ENCODE data around the gene SLC25A43. TPM values are rescaled to one million over a fixed set of nuclear protein-coding genes. Genes with fewer than 3 reads are reported as not detected.
"Not testable (repeated sequence)": the region's sequence is repeated elsewhere in the genome, so short reads cannot be mapped to it uniquely, and the experiment has no call there.

Gene SLC25A43
- total RNA-seq, 2 donors from 2014 or later, result 12.3 to 24.4 TPM

DNA sequence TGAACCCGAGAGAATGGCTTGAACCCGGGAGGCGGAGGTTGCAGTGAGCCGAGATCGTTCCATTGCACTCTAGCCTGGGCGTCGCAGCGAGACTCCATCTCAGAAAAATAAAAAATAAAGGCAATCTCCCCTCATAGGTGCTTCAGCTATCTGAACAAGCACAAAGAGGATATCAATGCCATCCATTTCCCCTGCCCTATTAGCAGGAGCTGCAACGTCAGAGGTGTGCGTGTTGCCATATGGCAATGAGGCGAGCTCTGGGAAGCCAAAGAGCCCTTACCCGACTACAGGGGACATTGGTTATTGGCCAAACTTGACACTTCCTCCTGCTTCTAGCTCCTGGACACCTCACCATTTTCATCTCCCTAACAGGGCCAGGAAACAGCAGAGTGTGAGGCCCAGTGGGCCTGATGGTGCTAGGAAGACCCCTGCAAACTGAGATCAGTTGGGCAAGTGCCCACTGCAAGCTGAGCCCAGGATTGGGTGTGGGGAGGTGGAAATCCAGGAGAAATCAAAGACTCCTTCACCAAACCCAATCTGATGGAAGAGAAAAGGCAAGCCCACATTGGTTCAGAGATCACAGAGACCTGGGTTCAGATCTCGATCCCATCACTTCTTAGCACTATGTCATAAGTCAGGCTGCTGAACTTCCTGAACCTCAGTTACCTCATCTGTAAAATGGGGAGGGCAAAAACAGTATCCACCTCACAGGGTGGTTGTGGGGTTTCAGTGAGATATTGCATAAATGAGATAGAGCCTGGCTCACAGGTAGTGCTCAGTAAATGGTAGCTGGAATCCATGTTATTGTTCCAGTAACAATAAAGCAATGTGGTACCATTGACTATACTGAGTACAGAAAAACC lies 90.3 kb downstream of the SLC25A43 start:
- no peaks in the 10 kb centered on the region for H3K4me1 ChIP-seq (ENCODE audit: control insufficient read depth in 1 of 2, low read depth in 2 of 2)
- H3K4me3 ChIP-seq, result no peak overlapping the region
- TF ChIP-seq, protein P1, sequence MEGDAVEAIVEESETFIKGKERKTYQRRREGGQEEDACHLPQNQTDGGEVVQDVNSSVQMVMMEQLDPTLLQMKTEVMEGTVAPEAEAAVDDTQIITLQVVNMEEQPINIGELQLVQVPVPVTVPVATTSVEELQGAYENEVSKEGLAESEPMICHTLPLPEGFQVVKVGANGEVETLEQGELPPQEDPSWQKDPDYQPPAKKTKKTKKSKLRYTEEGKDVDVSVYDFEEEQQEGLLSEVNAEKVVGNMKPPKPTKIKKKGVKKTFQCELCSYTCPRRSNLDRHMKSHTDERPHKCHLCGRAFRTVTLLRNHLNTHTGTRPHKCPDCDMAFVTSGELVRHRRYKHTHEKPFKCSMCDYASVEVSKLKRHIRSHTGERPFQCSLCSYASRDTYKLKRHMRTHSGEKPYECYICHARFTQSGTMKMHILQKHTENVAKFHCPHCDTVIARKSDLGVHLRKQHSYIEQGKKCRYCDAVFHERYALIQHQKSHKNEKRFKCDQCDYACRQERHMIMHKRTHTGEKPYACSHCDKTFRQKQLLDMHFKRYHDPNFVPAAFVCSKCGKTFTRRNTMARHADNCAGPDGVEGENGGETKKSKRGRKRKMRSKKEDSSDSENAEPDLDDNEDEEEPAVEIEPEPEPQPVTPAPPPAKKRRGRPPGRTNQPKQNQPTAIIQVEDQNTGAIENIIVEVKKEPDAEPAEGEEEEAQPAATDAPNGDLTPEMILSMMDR (IDR thresholded peaks at IDR 0.05), result no peak
- no peaks in the 10 kb centered on the region for H3K36me3 ChIP-seq
- no peak overlapping the region for H3K27ac ChIP-seq
- no peaks in the 10 kb centered on the region for H3K27me3 ChIP-seq (replicated peaks; ENCODE audit: insufficient read depth)
- H3K9me3 ChIP-seq, result no peaks in the 10 kb centered on the region
- ATAC-seq (ENCODE audit: insufficient number of reproducible peaks, low FRiP score, low read depth) (no peak), DNase-seq (ENCODE audit: low spot score) (no peak)

DNA sequence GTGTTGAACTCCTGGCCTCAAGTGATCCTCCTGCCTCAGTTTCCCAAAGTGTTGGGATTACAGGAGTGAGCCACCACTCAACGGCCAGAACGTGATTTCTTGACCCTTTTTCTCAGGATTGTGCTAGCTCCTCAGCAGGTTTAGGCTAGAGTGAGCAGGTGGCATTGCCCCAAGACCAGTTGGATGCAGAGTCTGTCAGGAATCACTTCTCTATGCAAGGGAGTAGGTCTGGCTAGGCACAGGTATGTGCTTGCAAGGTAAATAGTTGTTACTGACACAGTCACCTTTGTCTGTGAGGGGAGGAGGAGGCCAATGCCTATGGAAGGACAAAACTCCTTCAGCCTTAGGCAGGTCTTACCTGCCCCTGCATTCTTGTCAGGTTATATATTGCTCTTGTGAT lies 93.3 kb downstream of the SLC25A43 start:
- Histone ChIP-seq H3K9me3 (no peaks in the 10 kb centered on the region), H3K36me3 (no peaks in the 10 kb centered on the region), H3K4me3 (no peak overlapping the region), H3K27ac (no peak overlapping the region), H3K27me3 (replicated peaks; ENCODE audit: insufficient read depth) (no peaks in the 10 kb centered on the region), H3K4me1 (ENCODE audit: control insufficient read depth in 1 of 2, low read depth in 2 of 2) (no peaks in the 10 kb centered on the region)
- no peak for ATAC-seq (ENCODE audit: insufficient number of reproducible peaks, low FRiP score, low read depth)
- TF ChIP-seq, protein P1 (IDR thresholded peaks at IDR 0.05), result no peak
- no peak for DNase-seq (ENCODE audit: low spot score)

DNA sequence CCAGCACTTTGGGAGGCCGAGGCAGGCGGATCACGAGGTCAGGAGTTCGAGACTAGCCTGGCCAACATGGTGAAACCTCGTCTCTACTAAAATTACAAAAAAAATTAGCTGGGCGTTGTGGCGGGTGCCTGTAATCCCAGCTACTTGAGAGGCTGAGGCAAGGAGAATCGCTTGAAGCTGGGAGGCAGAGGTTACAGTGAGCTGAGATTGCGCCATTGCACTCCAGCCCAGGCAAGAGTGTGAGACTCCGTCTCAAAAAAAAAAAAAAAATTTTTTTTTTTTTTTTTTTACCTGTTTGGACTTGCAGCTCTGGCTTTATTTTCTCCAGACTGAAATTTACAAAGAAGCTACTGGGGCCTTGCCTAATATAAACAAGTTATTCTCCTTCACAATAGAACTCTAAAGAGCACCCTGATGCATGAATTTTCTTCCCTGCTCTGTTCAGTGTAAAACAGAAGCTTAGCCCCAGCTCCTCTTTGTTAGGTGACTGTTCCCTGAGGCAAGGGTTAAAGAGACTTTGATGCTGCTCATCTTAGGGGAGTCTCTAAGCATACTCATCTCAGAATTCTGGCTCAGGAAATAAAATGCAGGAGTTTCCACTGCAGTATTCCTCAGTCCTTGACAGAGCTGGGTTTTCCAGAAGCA lies 94.8 kb downstream of the SLC25A43 start:
- H3K27me3 ChIP-seq (replicated peaks; ENCODE audit: insufficient read depth); H3K36me3 ChIP-seq; H3K4me3 ChIP-seq; H3K4me1 ChIP-seq (ENCODE audit: control insufficient read depth in 1 of 2, low read depth in 2 of 2); DNase-seq (ENCODE audit: low spot score); H3K27ac ChIP-seq; H3K9me3 ChIP-seq; ATAC-seq (ENCODE audit: insufficient number of reproducible peaks, low FRiP score, low read depth): not testable (repeated sequence)

DNA sequence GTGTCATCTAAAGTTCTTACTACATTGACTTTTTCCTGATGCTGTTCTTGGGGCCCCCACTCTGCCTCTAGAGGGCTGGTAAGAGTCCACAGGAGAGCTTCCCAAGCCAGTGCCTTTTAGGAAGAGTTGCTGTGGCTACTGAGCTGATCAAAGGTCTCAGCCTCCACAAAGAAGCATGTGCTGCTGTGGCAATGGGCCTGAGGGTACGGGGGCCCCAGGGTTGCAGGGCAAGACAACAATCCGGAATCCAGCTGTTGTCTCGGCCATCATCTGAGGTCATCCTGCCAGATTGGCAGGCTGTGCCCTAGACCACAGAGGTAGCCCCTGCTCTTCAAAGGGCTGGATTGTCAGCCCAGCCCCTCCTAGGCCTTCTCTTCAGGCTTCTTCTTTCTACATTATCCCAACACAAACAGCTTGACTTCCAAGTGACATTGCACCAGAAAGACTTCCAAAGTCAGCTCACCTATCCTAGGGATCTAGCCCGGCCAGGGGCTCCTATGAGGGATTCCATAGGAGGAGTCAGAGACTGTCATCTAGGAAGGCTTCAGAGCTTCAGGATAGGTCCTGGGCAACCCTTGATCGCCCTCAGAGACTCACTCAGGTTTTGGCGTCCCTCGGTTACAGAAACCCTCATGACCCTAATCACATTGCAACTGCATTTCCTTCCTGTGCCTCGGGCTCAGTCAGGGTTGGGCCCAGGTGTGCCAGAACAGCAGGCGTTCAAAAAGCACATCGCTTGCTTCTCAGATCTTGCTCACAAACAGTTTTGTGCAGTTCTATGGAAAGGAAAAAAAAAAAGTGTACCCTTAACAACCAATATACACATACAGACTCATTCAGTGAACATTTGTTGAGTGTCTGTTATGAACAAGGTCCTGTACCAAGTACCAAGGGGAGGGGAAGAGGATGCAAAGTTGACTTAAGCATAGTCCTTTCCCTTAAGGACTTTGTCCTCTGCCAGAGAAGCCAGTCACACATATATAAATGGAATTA lies 96.9 kb downstream of the SLC25A43 start:
- Histone ChIP-seq H3K27me3 (replicated peaks; ENCODE audit: insufficient read depth) (no peaks in the 10 kb centered on the region), H3K27ac (no peak overlapping the region), H3K36me3 (no peaks in the 10 kb centered on the region), H3K9me3 (no peaks in the 10 kb centered on the region), H3K4me1 (ENCODE audit: control insufficient read depth in 1 of 2, low read depth in 2 of 2) (no peaks in the 10 kb centered on the region), H3K4me3 (no peak overlapping the region)
- TF ChIP-seq, protein P1 (IDR thresholded peaks at IDR 0.05), result no peak
- no peak for ATAC-seq (ENCODE audit: insufficient number of reproducible peaks, low FRiP score, low read depth)
- DNase-seq (ENCODE audit: low spot score), result no peak

DNA sequence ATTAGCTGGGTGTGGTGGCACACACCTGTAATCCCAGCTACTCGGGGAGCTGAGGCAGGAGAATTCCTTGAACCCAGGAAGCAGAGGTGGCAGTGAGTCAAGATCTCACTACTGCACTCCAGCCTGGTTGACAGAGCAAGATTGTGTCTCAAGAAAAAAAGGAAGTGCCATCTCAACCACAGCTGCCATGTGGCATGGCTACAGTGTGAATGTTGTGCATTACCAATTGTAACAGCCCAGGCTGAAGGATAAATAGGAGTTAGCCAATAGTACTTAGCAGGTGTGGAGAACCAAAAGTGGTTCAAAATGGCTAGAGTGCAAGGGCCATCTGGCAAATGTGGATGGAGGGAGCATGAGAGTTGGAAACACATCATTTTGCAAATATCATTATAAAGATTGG lies 98.0 kb downstream of the SLC25A43 start:
- TF ChIP-seq, protein P1 (IDR thresholded peaks at IDR 0.05), result no peak
- H3K27me3 ChIP-seq (replicated peaks; ENCODE audit: insufficient read depth), result no peaks in the 10 kb centered on the region
- no peaks in the 10 kb centered on the region for H3K9me3 ChIP-seq
- no peak overlapping the region for H3K4me3 ChIP-seq
- ATAC-seq (ENCODE audit: insufficient number of reproducible peaks, low FRiP score, low read depth) (no peak), DNase-seq (ENCODE audit: low spot score) (no peak)
- peaks cover 0 to 2% of the 10 kb centered on the region in 2 donors for H3K4me1 ChIP-seq (ENCODE audit: control insufficient read depth in 1 of 2, low read depth in 2 of 2)
- no peak overlapping the region for H3K27ac ChIP-seq
- no peaks in the 10 kb centered on the region for H3K36me3 ChIP-seq

Measured in thoracic aorta (tissue), 2 donors.